GM18867 (cell line): ENCODE data around the gene AJAP1.
A peak's percentile ranks its signal among the peaks of the same experiment; 100 is the strongest.

Source experiments
- ATAC-seq: cut with Tn5 transposase; IDR thresholded peaks from one replicate; pipeline ENCODE4 v1.9.1; 2021; ENCODE audit warnings: mild to moderate bottlenecking, moderate library complexity; ENCODE audit not compliant: unreplicated experiment

AJAP1 gene

GRCh38 chr1:4630561-4630960 lies 23.8 kb upstream of the AJAP1 start:
- no peak for ATAC-seq

GRCh38 chr1:4631321-4631720 lies 23.1 kb upstream of the AJAP1 start:
- ATAC-seq: no peak

GRCh38 chr1:4633346-4633745 lies 21.1 kb upstream of the AJAP1 start:
- ATAC-seq: no peak

GRCh38 chr1:4634156-4634792 lies 20.1 kb upstream of the AJAP1 start:
- ATAC-seq: no peak

- ATAC-seq: no peak
Observed at GRCh38 chr1:4634793-4635406, 19.5 kb upstream of the AJAP1 start.

- ATAC-seq: no peak
Observed at GRCh38 chr1:4636186-4636585, 18.2 kb upstream of the AJAP1 start.

GRCh38 chr1:4636644-4637380 lies 17.6 kb upstream of the AJAP1 start:
- ATAC-seq: no peak

- no peak for ATAC-seq
Observed at GRCh38 chr1:4637616-4638344, 16.6 kb upstream of the AJAP1 start.

- no peak for ATAC-seq
Observed at GRCh38 chr1:4638345-4638729, 16.1 kb upstream of the AJAP1 start.

GRCh38 chr1:4640931-4641330 lies 13.5 kb upstream of the AJAP1 start:
- no peak for ATAC-seq

GRCh38 chr1:4647391-4647790 lies 7.0 kb upstream of the AJAP1 start:
- no peak for ATAC-seq

- ATAC-seq: no peak
Observed at GRCh38 chr1:4648657-4649056, 5.8 kb upstream of the AJAP1 start.

- no peak for ATAC-seq
Observed at GRCh38 chr1:4650481-4650880, 3.9 kb upstream of the AJAP1 start.

- ATAC-seq: no peak
Observed at GRCh38 chr1:4650981-4651380, 3.4 kb upstream of the AJAP1 start.

- peak; percentile 66 for ATAC-seq
Observed at GRCh38 chr1:4652631-4653327, 1.6 kb upstream of the AJAP1 start.

GRCh38 chr1:4653328-4653660 lies 1.1 kb upstream of the AJAP1 start:
- no peak for ATAC-seq

GRCh38 chr1:4654764-4655673 lies 610 bp downstream of the AJAP1 start:
- ATAC-seq: no peak

GRCh38 chr1:4655674-4656532 lies 1.5 kb downstream of the AJAP1 start:
- no peak for ATAC-seq

- ATAC-seq: no peak
Observed at GRCh38 chr1:4656533-4657140, 2.2 kb downstream of the AJAP1 start.
